Urinary bladder (tissue), 4 donors: ENCODE data around the gene CEP295NL. TPM values are rescaled to one million over a fixed set of nuclear protein-coding genes. Genes with fewer than 3 reads are reported as not detected.
"Not testable (repeated sequence)": the region's sequence is repeated elsewhere in the genome, so short reads cannot be mapped to it uniquely, and the experiment has no call there.

Experiments used
- DNase-seq: peaks from one replicate; pipeline ENCODE4 v3.0.0-alpha.2; 2015; ENCODE audit errors: extremely low spot score
- H3K27ac ChIP-seq: one replicate; pipeline ENCODE4 v1.5.1; 2013; ENCODE audit warnings: low read depth, mild to moderate bottlenecking, moderate library complexity
- H3K36me3 ChIP-seq: one replicate; pipeline ENCODE4 v1.6.1; 2013; ENCODE audit warnings: mild to moderate bottlenecking, moderate library complexity; ENCODE audit not compliant: insufficient read depth
- H3K4me1 ChIP-seq: one replicate; pipeline ENCODE4 v1.6.1; 2013; ENCODE audit warnings: mild to moderate bottlenecking, moderate library complexity; ENCODE audit not compliant: insufficient read depth
- H3K4me3 ChIP-seq: one replicate; pipeline ENCODE4 v1.5.1; 2013; ENCODE audit warnings: low read depth, low read length
- WGBS: extraction: QIAGEN DNeasy Blood & Tissue Kit; methylation state at CpG from one replicate; pipeline ENCODE4 v1.1.7; 2013; 5-methylcytosine and 5-hydroxymethylcytosine counted together
- polyA plus RNA-seq: library from polyadenylated mRNA; stranded (reverse); fragments of 200-250 nt; gene quantifications from one replicate; pipeline ENCODE4 v1.2.3, GENCODE V29; 2013
- total RNA-seq: library from RNA; depleted of rRNA; stranded (reverse); fragments of >200 nt; gene quantifications from one replicate; pipeline ENCODE4 v1.2.3, GENCODE V29; 2014
- donor health status: healthy with polysubstance abuse.
- donor health status: healthy.

Gene CEP295NL
- total RNA-seq (4.8 TPM), polyA plus RNA-seq (0.28 TPM)

GRCh38 chr17:78903101-78903779 is at the start of gene CEP295NL:
Gene CEP295NL (minus strand): TSS chr17:78903201. CDS start chr17:78901828, 1,373 bp downstream.
- Histone ChIP-seq H3K4me3 (no peak within 1 kb of the TSS), H3K4me1 (no peaks in the 10 kb centered on the region), H3K36me3 (no peaks in the 10 kb centered on the region), H3K27ac (no peak within 1 kb of the TSS)
- DNase-seq: no peak
- WGBS: 67% methylated on average over 17 of the region's 17 CpGs

- Histone ChIP-seq H3K4me3 (no peak overlapping the region), H3K4me1 (no peaks in the 10 kb centered on the region), H3K27ac (no peak overlapping the region), H3K36me3 (no peaks in the 10 kb centered on the region)
- DNase-seq: no peak
- WGBS: 79% methylated on average over 10 of the region's 10 CpGs
Measured at GRCh38 chr17:78952706-78953105, 49.7 kb upstream of the CEP295NL start.

GRCh38 chr17:78951967-78952551 is 49.1 kb upstream of the CEP295NL start:
- Histone ChIP-seq H3K36me3 (no peaks in the 10 kb centered on the region), H3K4me1 (no peaks in the 10 kb centered on the region), H3K4me3 (no peak overlapping the region), H3K27ac (peak overlapping the region; percentile 53)
- no peak for DNase-seq
- 37% methylated on average over 12 of the region's 12 CpGs for whole genome bisulfite sequencing

GRCh38 chr17:78950870-78951269 is 47.9 kb upstream of the CEP295NL start:
- Histone ChIP-seq H3K4me1 (no peaks in the 10 kb centered on the region), H3K27ac (no peak overlapping the region), H3K4me3 (no peak overlapping the region), H3K36me3 (no peaks in the 10 kb centered on the region)
- WGBS: 98% methylated on average over 2 of the region's 2 CpGs
- DNase-seq: no peak

GRCh38 chr17:78947235-78948149 is 44.5 kb upstream of the CEP295NL start:
- WGBS: 73% methylated on average over 18 of the region's 18 CpGs
- Histone ChIP-seq H3K4me3 (no peak overlapping the region), H3K36me3 (no peaks in the 10 kb centered on the region), H3K27ac (no peak overlapping the region), H3K4me1 (no peaks in the 10 kb centered on the region)
- no peak for DNase-seq

- DNase-seq: no peak
- Histone ChIP-seq H3K36me3 (no peaks in the 10 kb centered on the region), H3K4me1 (no peaks in the 10 kb centered on the region), H3K27ac (no peak overlapping the region), H3K4me3 (no peak overlapping the region)
- WGBS: 91% methylated on average over 8 of the region's 8 CpGs
Measured at GRCh38 chr17:78946631-78947030, 43.6 kb upstream of the CEP295NL start.

- Histone ChIP-seq H3K27ac (no peak overlapping the region), H3K36me3 (no peaks in the 10 kb centered on the region), H3K4me1 (no peaks in the 10 kb centered on the region), H3K4me3 (no peak overlapping the region)
- 84% methylated on average over 7 of the region's 7 CpGs for WGBS
- DNase-seq: no peak
Measured at GRCh38 chr17:78946131-78946530, 43.1 kb upstream of the CEP295NL start.

GRCh38 chr17:78945455-78945854 is 42.5 kb upstream of the CEP295NL start:
- H3K36me3 ChIP-seq, H3K27ac ChIP-seq, H3K4me1 ChIP-seq, H3K4me3 ChIP-seq, DNase-seq: not testable (repeated sequence)
- WGBS: 93% methylated on average over 12 of the region's 12 CpGs

- Histone ChIP-seq H3K27ac (no peak overlapping the region), H3K36me3 (no peaks in the 10 kb centered on the region), H3K4me3 (no peak overlapping the region), H3K4me1 (no peaks in the 10 kb centered on the region)
- 83% methylated on average over 10 of the region's 10 CpGs for WGBS
- no peak for DNase-seq
Measured at GRCh38 chr17:78944956-78945355, 42.0 kb upstream of the CEP295NL start.

- Histone ChIP-seq H3K36me3 (no peaks in the 10 kb centered on the region), H3K4me3 (no peak overlapping the region)
- 90% methylated on average over 7 of the region's 7 CpGs for WGBS
Measured at GRCh38 chr17:78944026-78944425, 41.0 kb upstream of the CEP295NL start.

GRCh38 chr17:78940708-78941107 is 37.7 kb upstream of the CEP295NL start:
- no peak overlapping the region for H3K27ac ChIP-seq
- H3K36me3 ChIP-seq: no peaks in the 10 kb centered on the region
- H3K4me1 ChIP-seq: no peaks in the 10 kb centered on the region
- no peak for DNase-seq
- 71% methylated on average over 6 of the region's 6 CpGs for WGBS
- no peak overlapping the region for H3K4me3 ChIP-seq

More at GRCh38 chr17:78944026-78944425, 41.0 kb upstream of the CEP295NL start:
- no peak for DNase-seq
- no peaks in the 10 kb centered on the region for H3K4me1 ChIP-seq
- no peak overlapping the region for H3K27ac ChIP-seq

- Histone ChIP-seq H3K4me3 (no peak overlapping the region), H3K27ac (no peak overlapping the region), H3K4me1 (no peaks in the 10 kb centered on the region), H3K36me3 (no peaks in the 10 kb centered on the region)
- 65% methylated on average over 5 of the region's 5 CpGs for WGBS
- no peak for DNase-seq
Measured at GRCh38 chr17:78940258-78940657, 37.3 kb upstream of the CEP295NL start.

- H3K4me3 ChIP-seq: no peak overlapping the region
- no peaks in the 10 kb centered on the region for H3K4me1 ChIP-seq
- H3K36me3 ChIP-seq: no peaks in the 10 kb centered on the region
- WGBS: 69% methylated on average over 6 of the region's 6 CpGs
- H3K27ac ChIP-seq: no peak overlapping the region
- DNase-seq: no peak
Measured at GRCh38 chr17:78939615-78940014, 36.6 kb upstream of the CEP295NL start.

GRCh38 chr17:78937561-78937960 is 34.6 kb upstream of the CEP295NL start:
- DNase-seq: no peak
- no peak overlapping the region for H3K4me3 ChIP-seq
- WGBS: 61% methylated on average over 11 of the region's 11 CpGs

More at GRCh38 chr17:78937561-78937960, 34.6 kb upstream of the CEP295NL start:
- Histone ChIP-seq H3K4me1 (no peaks in the 10 kb centered on the region), H3K36me3 (no peaks in the 10 kb centered on the region), H3K27ac (no peak overlapping the region)
